Esophagus (tissue), 2 donors: ENCODE measurements around the gene EPHB1. TPM values are rescaled to one million over a fixed set of nuclear protein-coding genes. Genes with fewer than 3 reads are reported as not detected.

Experiments
- H3K27ac ChIP-seq, 2 donors: one replicate each; pipeline ENCODE4 v1.5.1; 2013; ENCODE audit warnings: low read depth in 2 of 2, mild to moderate bottlenecking in 2 of 2, inconsistent platforms in 1 of 2, low read length in 1 of 2, moderate library complexity in 1 of 2
- H3K27me3 ChIP-seq, 2 donors: one replicate each; pipeline ENCODE4 v1.6.1; 2013; ENCODE audit warnings: low read length in 2 of 2, control low read depth in 1 of 2, mild to moderate bottlenecking in 1 of 2; ENCODE audit not compliant: insufficient read depth in 2 of 2, control insufficient read depth in 1 of 2
- H3K36me3 ChIP-seq, 2 donors: one replicate each; pipeline ENCODE4 v1.6.1; 2013; ENCODE audit warnings: low read length in 1 of 2; ENCODE audit not compliant: control insufficient read depth in 2 of 2, insufficient read depth in 2 of 2
- H3K4me1 ChIP-seq, 2 donors: one replicate each; pipeline ENCODE4 v1.6.1; 2013; ENCODE audit warnings: low read length in 1 of 2; ENCODE audit not compliant: control insufficient read depth in 2 of 2, insufficient read depth in 2 of 2
- H3K4me3 ChIP-seq, 2 donors: one replicate each; pipeline ENCODE4 v1.5.1; 2013; ENCODE audit warnings: low read length in 2 of 2, mild to moderate bottlenecking in 2 of 2, low read depth in 1 of 2, moderate library complexity in 1 of 2
- H3K9me3 ChIP-seq, 2 donors: one replicate each; pipeline ENCODE4 v1.6.1; 2013; ENCODE audit warnings: mild to moderate bottlenecking in 2 of 2, low read depth in 1 of 2, low read length in 1 of 2, moderate library complexity in 1 of 2; ENCODE audit not compliant: control insufficient read depth in 2 of 2, insufficient read depth in 1 of 2
- WGBS, 2 donors: extraction: QIAGEN DNeasy Blood & Tissue Kit; methylation state at CpG; one replicate each; pipeline ENCODE4 v1.1.7; 2013; 5-methylcytosine and 5-hydroxymethylcytosine counted together
- polyA plus RNA-seq, 2 donors: library from polyadenylated mRNA; stranded (reverse); fragments of 200-250 nt; gene quantifications; one replicate each; pipeline ENCODE4 v1.2.3, GENCODE V29; 2013
- donor health status: healthy with polysubstance abuse.
- donor health status: Bipolar disorder and iron deficiency.

The EPHB1 gene
- polyA plus RNA-seq, 2 donors: 0.04 to 0.38 TPM

- Histone ChIP-seq H3K4me3 (no peak overlapping the region), H3K4me1 (no peaks in the 10 kb centered on the region), H3K27me3 (no peaks in the 10 kb centered on the region), H3K27ac (no peak overlapping the region), H3K9me3 (no peaks in the 10 kb centered on the region), H3K36me3 (no peaks in the 10 kb centered on the region)
- 40 to 56% methylated on average over 6 of the region's 6 CpGs for WGBS, 2 donors
Observed at GRCh38 chr3:135238871-135239614, 444.0 kb downstream of the EPHB1 start.

DNA sequence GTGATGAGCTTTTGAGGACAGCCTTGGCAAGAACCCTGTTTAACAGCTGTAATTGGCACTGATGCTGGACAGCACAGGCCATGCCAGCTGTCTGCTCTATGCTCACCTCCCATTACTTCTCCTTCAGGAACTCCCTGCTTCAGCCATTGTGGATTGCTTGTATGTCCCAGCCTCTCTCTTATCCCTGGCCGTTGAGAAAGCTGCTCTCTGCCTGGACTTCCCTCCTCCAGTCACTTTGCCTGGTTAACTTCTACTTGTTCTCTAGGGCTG, 444.5 kb downstream of the EPHB1 start:
- Histone ChIP-seq H3K27me3 (no peaks in the 10 kb centered on the region), H3K4me3 (no peak overlapping the region), H3K9me3 (no peaks in the 10 kb centered on the region), H3K4me1 (no peaks in the 10 kb centered on the region), H3K27ac (no peak overlapping the region), H3K36me3 (no peaks in the 10 kb centered on the region)
- WGBS, 2 donors: 28 to 37% methylated on average over 1 of the region's 1 CpG

GRCh38 chr3:135240426-135240825, 445.4 kb downstream of the EPHB1 start:
- Histone ChIP-seq H3K9me3 (no peaks in the 10 kb centered on the region), H3K27me3 (no peaks in the 10 kb centered on the region), H3K4me1 (no peaks in the 10 kb centered on the region), H3K36me3 (no peaks in the 10 kb centered on the region), H3K4me3 (no peak overlapping the region), H3K27ac (no peak overlapping the region)

- 86 to 94% methylated on average over 2 of the region's 2 CpGs for WGBS, 2 donors
- no peaks in the 10 kb centered on the region for H3K27me3 ChIP-seq
- no peak overlapping the region for H3K27ac ChIP-seq
- H3K36me3 ChIP-seq: no peaks in the 10 kb centered on the region
- H3K9me3 ChIP-seq: no peaks in the 10 kb centered on the region
- no peak overlapping the region for H3K4me3 ChIP-seq
- no peaks in the 10 kb centered on the region for H3K4me1 ChIP-seq
Observed at GRCh38 chr3:135242285-135242684, 447.2 kb downstream of the EPHB1 start.

- Histone ChIP-seq H3K36me3 (no peaks in the 10 kb centered on the region), H3K4me1 (no peaks in the 10 kb centered on the region), H3K4me3 (no peak overlapping the region), H3K9me3 (no peaks in the 10 kb centered on the region), H3K27me3 (no peaks in the 10 kb centered on the region), H3K27ac (no peak overlapping the region)
- WGBS, 2 donors: 64 to 66% methylated on average over 3 of the region's 3 CpGs
Observed at GRCh38 chr3:135243616-135244015, 448.6 kb downstream of the EPHB1 start.

GRCh38 chr3:135246027-135246426, 451.0 kb downstream of the EPHB1 start:
- Histone ChIP-seq H3K27me3 (no peaks in the 10 kb centered on the region), H3K36me3 (no peaks in the 10 kb centered on the region), H3K4me3 (no peak overlapping the region), H3K27ac (no peak overlapping the region), H3K9me3 (no peaks in the 10 kb centered on the region), H3K4me1 (no peaks in the 10 kb centered on the region)
- WGBS, 2 donors: 88 to 92% methylated on average over 1 of the region's 1 CpG

DNA sequence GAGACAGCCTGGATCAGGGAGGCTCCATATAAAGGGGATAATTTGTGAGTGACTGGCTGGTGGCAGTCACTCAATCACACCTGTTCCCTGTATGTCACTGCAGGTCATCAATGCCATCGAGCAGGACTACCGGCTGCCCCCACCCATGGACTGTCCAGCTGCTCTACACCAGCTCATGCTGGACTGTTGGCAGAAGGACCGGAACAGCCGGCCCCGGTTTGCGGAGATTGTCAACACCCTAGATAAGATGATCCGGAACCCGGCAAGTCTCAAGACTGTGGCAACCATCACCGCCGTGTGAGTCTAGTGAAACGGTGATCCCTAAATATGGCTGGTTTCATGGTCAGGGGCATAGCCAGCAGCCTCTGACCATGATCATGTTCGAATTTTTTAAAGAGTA, 453.2 kb downstream of the EPHB1 start:
- no peak overlapping the region for H3K4me3 ChIP-seq
- no peaks in the 10 kb centered on the region for H3K4me1 ChIP-seq
- no peaks in the 10 kb centered on the region for H3K36me3 ChIP-seq
- H3K27me3 ChIP-seq: no peaks in the 10 kb centered on the region
- 86 to 90% methylated on average over 12 of the region's 12 CpGs for whole genome bisulfite sequencing, 2 donors
- H3K9me3 ChIP-seq: no peaks in the 10 kb centered on the region
- H3K27ac ChIP-seq: no peak overlapping the region

- H3K4me1 ChIP-seq: no peaks in the 10 kb centered on the region
- H3K27ac ChIP-seq: no peak overlapping the region
- 92 to 95% methylated on average over 5 of the region's 5 CpGs for WGBS, 2 donors
- no peaks in the 10 kb centered on the region for H3K36me3 ChIP-seq
- H3K4me3 ChIP-seq: no peak overlapping the region
- H3K27me3 ChIP-seq: no peaks in the 10 kb centered on the region
- H3K9me3 ChIP-seq: no peaks in the 10 kb centered on the region
Observed at GRCh38 chr3:135249186-135249585, 454.1 kb downstream of the EPHB1 start.

- no peaks in the 10 kb centered on the region for H3K36me3 ChIP-seq
- 70 to 82% methylated on average over 3 of the region's 3 CpGs for WGBS, 2 donors
- no peaks in the 10 kb centered on the region for H3K4me1 ChIP-seq
- H3K27me3 ChIP-seq: no peaks in the 10 kb centered on the region
- H3K27ac ChIP-seq: no peak overlapping the region
- no peak overlapping the region for H3K4me3 ChIP-seq
- H3K9me3 ChIP-seq: no peaks in the 10 kb centered on the region
Observed at GRCh38 chr3:135258916-135259315, 463.9 kb downstream of the EPHB1 start.

- Histone ChIP-seq H3K27ac (no peak overlapping the region), H3K4me1 (no peaks in the 10 kb centered on the region), H3K36me3 (no peaks in the 10 kb centered on the region), H3K27me3 (no peaks in the 10 kb centered on the region), H3K9me3 (no peaks in the 10 kb centered on the region), H3K4me3 (no peak overlapping the region)
- whole genome bisulfite sequencing, 2 donors: 81 to 83% methylated on average over 2 of the region's 2 CpGs
Observed at GRCh38 chr3:135260025-135260424, 465.0 kb downstream of the EPHB1 start.
